HCT116 (cell line): Measurements from ENCODE around the gene FAP.

ENCODE experiments used
- CTCF ChIP-seq, 3 experiments: fragments of 200-600 bp in 1 of 3; sonication (generic) in 1 of 3; IDR thresholded peaks in 2 of 3; conservative IDR thresholded peaks in 1 of 3; 2 replicates each; pipeline ENCODE4 v1.5.1; 2012 to 2017; ENCODE audit warnings: low read depth in 2 of 3, low read length in 2 of 3, antibody characterized with exemption in 1 of 3, borderline replicate concordance in 1 of 3, control low read depth in 1 of 3, mild to moderate bottlenecking in 1 of 3, mixed read lengths in 1 of 3, mixed run types in 1 of 3, moderate library complexity in 1 of 3; ENCODE audit not compliant: insufficient read depth in 1 of 3
- EGR1 ChIP-seq: IDR thresholded peaks from 2 replicates; pipeline ENCODE4 v1.6.1; 2012; ENCODE audit warnings: low read depth
- EZH2 ChIP-seq: fragments of 200-600 bp; sonication (generic); IDR thresholded peaks from 2 replicates; pipeline ENCODE4 v1.6.1; 2017; ENCODE audit warnings: antibody characterized with exemption, mixed run types
- JUND ChIP-seq: IDR thresholded peaks from 2 replicates; pipeline ENCODE4 v1.6.1; 2012
- POLR2A ChIP-seq: IDR thresholded peaks from 2 replicates; pipeline ENCODE4 v1.7.0; 2011; ENCODE audit warnings: borderline replicate concordance; ENCODE audit not compliant: insufficient read depth, insufficient read length; ENCODE audit errors: extremely low read depth
- POLR2AphosphoS5 ChIP-seq: IDR thresholded peaks from 2 replicates; pipeline ENCODE4 v1.6.1; 2011; ENCODE audit warnings: mild to moderate bottlenecking, low read depth, low read length, moderate library complexity
- YY1 ChIP-seq: IDR thresholded peaks from 2 replicates; pipeline ENCODE4 v1.6.1; 2011; ENCODE audit warnings: low read length, low read depth, moderate library complexity, mild to moderate bottlenecking; ENCODE audit not compliant: insufficient replicate concordance; ENCODE audit errors: extremely low read depth
- TF ChIP-seq, protein P1 (sequence below): IDR thresholded peaks from 2 replicates; pipeline ENCODE4 v1.6.1; 2012; ENCODE audit warnings: low read depth
- TF ChIP-seq, protein P2 (sequence below): IDR thresholded peaks from 2 replicates; pipeline ENCODE4 v1.6.1; 2012

DNA sequence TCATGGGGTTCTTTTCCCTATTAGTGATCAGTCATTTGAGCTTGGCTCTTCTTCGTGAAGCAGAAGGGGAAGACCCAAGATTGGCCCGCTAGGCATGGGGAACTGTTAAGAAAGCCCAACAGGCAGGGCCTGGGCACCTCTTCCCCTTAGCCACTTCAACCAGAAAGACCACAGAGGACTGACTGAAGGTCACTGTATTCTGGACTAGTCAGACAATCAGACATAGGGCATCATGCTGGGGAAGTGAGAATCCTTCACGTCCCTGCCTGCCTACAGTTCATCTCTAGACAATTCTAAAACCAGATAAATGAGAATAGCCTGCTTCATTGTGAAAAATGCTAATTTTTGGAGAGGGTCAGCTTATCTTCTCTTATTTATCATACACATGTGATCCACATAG, 28.1 kb downstream of the FAP start:
- no peak for TF ChIP-seq EZH2
- no peak for TF ChIP-seq CTCF (IDR thresholded peaks at IDR 0.05 in 2 of 3, conservative IDR thresholded peaks at IDR 0.05 in 1 of 3; ENCODE audit: borderline replicate concordance in 1 of 3, insufficient read depth in 1 of 3, low read depth in 2 of 3, low read length in 2 of 3)
- TF ChIP-seq JUND: no peak
- no peak for TF ChIP-seq POLR2AphosphoS5
- TF ChIP-seq, protein P1, sequence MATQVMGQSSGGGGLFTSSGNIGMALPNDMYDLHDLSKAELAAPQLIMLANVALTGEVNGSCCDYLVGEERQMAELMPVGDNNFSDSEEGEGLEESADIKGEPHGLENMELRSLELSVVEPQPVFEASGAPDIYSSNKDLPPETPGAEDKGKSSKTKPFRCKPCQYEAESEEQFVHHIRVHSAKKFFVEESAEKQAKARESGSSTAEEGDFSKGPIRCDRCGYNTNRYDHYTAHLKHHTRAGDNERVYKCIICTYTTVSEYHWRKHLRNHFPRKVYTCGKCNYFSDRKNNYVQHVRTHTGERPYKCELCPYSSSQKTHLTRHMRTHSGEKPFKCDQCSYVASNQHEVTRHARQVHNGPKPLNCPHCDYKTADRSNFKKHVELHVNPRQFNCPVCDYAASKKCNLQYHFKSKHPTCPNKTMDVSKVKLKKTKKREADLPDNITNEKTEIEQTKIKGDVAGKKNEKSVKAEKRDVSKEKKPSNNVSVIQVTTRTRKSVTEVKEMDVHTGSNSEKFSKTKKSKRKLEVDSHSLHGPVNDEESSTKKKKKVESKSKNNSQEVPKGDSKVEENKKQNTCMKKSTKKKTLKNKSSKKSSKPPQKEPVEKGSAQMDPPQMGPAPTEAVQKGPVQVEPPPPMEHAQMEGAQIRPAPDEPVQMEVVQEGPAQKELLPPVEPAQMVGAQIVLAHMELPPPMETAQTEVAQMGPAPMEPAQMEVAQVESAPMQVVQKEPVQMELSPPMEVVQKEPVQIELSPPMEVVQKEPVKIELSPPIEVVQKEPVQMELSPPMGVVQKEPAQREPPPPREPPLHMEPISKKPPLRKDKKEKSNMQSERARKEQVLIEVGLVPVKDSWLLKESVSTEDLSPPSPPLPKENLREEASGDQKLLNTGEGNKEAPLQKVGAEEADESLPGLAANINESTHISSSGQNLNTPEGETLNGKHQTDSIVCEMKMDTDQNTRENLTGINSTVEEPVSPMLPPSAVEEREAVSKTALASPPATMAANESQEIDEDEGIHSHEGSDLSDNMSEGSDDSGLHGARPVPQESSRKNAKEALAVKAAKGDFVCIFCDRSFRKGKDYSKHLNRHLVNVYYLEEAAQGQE: no peak
- TF ChIP-seq, protein P2, sequence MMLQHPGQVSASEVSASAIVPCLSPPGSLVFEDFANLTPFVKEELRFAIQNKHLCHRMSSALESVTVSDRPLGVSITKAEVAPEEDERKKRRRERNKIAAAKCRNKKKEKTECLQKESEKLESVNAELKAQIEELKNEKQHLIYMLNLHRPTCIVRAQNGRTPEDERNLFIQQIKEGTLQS: no peak
- TF ChIP-seq EGR1: no peak
- TF ChIP-seq YY1: no peak
- no peak for TF ChIP-seq POLR2A
